Fibroblast of skin of right quadriceps (primary cell): Measurements from ENCODE around the gene MORC1.

Experiments
- DNase-seq: peaks from one replicate; pipeline ENCODE4 v3.0.0-alpha.2; 2013

The MORC1 gene

GRCh38 chr3:109023656-109024254, 94.2 kb downstream of the MORC1 start:
- DNase-seq = peak; percentile 34

GRCh38 chr3:109023167-109023566, 94.8 kb downstream of the MORC1 start:
- DNase-seq = no peak

GRCh38 chr3:109021556-109021955, 96.4 kb downstream of the MORC1 start:
- no peak for DNase-seq

GRCh38 chr3:109018828-109019227, 99.1 kb downstream of the MORC1 start:
- no peak for DNase-seq

- no peak for DNase-seq
Observed at GRCh38 chr3:109005443-109005842, 112.5 kb downstream of the MORC1 start.

GRCh38 chr3:108998436-108998835, 119.5 kb downstream of the MORC1 start:
- DNase-seq = no peak

- DNase-seq = no peak
Observed at GRCh38 chr3:108985844-108986243, 132.1 kb downstream of the MORC1 start.

GRCh38 chr3:108983051-108983450, 134.9 kb downstream of the MORC1 start:
- no peak for DNase-seq

GRCh38 chr3:108976058-108976457, 141.9 kb downstream of the MORC1 start:
- DNase-seq = no peak

GRCh38 chr3:108973019-108973418, 144.9 kb downstream of the MORC1 start:
- no peak for DNase-seq

- no peak for DNase-seq
Observed at GRCh38 chr3:108972482-108972881, 145.5 kb downstream of the MORC1 start.

GRCh38 chr3:108970561-108970960, 147.4 kb downstream of the MORC1 start:
- DNase-seq = no peak

GRCh38 chr3:108966773-108967172, 151.2 kb downstream of the MORC1 start:
- no peak for DNase-seq

- no peak for DNase-seq
Observed at GRCh38 chr3:108959017-108959416, 158.9 kb downstream of the MORC1 start.

- no peak for DNase-seq
Observed at GRCh38 chr3:108953700-108954099, 164.2 kb downstream of the MORC1 start, which contains the start of gene GUCA1C. GUCA1C (minus strand) TSS chr3:108953879; CDS start chr3:108953762, 117 bp downstream.

- no peak for DNase-seq
Observed at GRCh38 chr3:108953210-108953609, 164.7 kb downstream of the MORC1 start.

- no peak for DNase-seq
Observed at GRCh38 chr3:108951820-108952501, 166.0 kb downstream of the MORC1 start.

GRCh38 chr3:108947855-108948254, 170.1 kb downstream of the MORC1 start:
- no peak for DNase-seq

GRCh38 chr3:108946292-108947285, 171.3 kb downstream of the MORC1 start:
- DNase-seq = peak; percentile 74

GRCh38 chr3:108940568-108941263, 177.2 kb downstream of the MORC1 start:
- no peak for DNase-seq

GRCh38 chr3:108940166-108940565, 177.8 kb downstream of the MORC1 start:
- DNase-seq = no peak

GRCh38 chr3:108936924-108937689, 180.8 kb downstream of the MORC1 start:
- DNase-seq = no peak
